Inferior parietal cortex (tissue), 1 donor: ENCODE data around the gene SOCS2.
A peak's percentile ranks its signal among the peaks of the same experiment; 100 is the strongest.

Source experiments
- DNase-seq: peaks from one replicate; pipeline ENCODE4 v3.0.0-alpha.2; 2016; ENCODE audit errors: extremely low spot score

Gene SOCS2

DNA sequence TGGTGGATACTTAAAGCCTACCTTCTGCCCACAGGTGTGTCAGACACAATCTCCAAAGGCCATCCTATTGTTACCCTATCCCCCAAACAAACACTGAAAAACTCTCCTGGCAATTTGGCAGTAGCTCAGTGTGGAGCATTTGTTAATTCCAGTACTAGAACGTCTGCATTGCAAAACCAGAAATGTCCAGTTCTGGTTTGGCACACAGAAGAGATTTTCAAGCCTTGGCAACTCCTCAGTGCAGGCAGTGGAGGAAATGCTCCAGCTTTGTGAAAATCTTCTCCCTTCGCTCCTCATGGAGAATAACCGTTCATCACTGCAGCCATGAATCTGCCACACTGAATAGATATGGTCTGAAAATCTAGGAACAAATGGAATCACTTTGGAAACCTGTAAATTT lies 5.3 kb upstream of the SOCS2 start:
- DNase-seq, result no peak

GRCh38 chr12:93568091-93568490 lies 4.4 kb upstream of the SOCS2 start:
- DNase-seq, result no peak

DNA sequence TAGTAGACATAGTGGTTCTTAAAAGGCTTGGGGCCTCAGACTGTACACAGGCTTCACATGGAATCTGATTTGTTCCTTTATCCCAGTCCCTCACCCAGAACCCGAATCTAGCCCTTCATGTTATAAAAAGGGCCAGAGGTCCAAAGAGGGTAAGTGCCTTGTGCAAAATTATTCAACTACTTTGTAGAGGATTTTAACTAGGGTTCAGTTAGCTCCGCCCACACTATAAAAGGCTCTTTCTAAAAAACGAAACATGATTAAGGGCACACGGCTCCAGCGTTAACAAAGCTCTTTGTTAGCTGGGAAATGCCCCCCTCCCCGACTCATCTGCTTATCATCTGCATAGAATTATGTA lies 3.2 kb upstream of the SOCS2 start:
- DNase-seq, result no peak

DNA sequence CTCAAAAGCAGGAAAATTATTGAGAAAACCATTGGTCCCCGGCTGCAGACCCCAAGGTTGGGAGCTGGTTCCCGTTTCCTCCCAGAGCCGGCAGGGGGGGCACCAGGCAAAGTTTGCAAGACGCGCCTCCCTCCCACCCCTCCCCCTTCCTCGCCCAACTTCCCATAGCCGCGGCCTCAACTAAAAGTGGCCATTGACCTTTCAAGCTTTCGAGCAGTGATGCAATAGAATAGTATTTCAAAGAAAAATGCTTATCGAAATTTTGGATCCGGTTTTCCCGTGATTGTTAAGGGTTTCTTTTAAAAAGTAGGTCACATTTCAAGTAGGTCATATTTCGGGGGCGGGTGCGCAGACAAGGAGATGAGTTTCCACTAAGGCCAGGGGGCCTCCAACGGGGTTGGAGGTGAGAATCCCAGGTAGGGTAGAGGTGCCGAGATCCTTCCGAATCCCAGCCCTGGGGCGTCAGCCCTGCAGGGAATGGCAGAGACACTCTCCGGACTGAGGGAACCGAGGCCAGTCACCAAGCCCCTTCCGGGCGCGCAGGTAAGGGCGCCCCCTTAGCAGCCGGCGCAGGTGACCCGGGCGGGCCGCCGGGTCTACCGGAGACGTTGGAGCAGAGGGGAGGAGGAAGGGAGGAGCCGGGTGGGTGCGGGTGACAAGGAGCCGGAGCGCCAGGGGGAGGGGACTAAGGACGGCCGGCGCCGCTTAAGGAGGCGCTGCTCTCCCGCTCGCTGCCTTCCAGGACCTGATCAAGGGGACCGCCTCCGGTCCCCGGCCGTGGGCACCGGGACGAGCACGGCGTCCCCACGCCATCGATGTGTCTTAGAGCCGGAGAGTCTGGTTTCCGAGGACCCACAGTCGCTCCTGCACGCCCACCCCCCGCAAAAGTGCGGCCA lies 2.6 kb upstream of the SOCS2 start:
- DNase-seq, result peak; percentile 73

GRCh38 chr12:93570552-93571364 lies 1.7 kb upstream of the SOCS2 start:
- peak; percentile 86 for DNase-seq

GRCh38 chr12:93571365-93571924 lies 1.0 kb upstream of the SOCS2 start:
- no peak for DNase-seq

DNA sequence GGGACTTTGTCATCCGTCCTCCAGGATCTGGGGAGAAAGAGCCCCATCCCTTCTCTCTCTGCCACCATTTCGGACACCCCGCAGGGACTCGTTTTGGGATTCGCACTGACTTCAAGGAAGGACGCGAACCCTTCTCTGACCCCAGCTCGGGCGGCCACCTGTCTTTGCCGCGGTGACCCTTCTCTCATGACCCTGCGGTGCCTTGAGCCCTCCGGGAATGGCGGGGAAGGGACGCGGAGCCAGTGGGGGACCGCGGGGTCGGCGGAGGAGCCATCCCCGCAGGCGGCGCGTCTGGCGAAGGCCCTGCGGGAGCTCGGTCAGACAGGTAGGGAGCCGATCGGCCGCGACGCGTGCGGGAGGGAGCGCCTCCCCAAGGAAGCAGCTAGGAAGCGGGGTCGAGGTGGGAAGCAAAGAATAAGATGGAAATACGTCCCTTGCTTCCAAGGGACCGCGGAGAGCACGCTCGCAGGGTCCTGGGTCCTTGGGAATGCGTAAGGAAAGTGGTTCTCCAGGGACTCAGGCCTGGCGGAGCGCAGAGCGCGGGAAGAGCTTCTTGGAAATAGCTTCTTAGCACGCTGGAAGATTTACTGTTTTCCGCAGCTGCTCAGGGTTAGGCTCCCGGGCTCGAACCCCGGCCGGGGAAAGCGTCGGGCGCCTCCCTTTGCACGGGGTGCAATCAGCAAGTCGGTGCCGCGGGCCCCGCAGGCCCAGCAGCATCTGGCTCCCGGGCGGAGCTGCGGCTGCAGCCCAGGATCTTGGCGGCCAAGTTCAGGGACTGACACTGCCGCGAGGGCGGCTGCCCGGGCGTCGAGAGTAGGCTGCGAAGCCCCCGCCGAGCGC lies 457 bp downstream of the SOCS2 start:
- DNase-seq, result no peak

DNA sequence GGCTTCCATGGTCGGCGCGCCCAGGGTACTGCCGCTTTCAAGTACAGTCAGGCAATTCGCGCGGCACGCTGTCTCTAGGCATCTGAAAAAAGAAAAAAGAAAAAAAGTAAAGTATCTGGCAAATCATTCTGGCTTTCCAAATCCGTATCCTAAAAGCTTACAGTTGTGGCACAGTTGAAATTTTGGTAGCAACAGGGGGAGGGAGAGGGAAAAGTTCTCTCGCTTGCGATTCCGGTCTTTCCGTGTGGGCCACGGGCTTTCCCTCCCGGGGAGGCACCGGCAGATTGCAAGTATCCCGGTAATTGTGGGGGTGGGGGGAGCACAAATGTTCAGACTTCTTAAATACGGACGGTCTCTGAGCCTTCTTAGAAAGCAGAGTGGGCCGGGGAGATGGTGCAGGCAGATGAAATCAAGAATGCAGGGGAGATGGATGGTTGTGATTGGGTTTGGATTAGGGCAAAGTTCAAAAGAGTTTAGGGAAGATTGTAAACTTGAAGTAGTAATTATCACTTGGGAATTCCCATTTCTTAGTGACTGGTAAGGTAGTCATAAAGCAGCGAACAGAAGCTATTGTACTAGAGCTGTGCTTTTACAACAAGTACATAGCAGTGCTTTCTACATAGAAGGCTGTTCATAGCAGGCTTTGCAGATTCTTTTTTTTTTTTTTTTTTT lies 1.2 kb downstream of the SOCS2 start:
- no peak for DNase-seq

GRCh38 chr12:93577222-93577621 lies 4.7 kb downstream of the SOCS2 start:
- DNase-seq, result no peak

GRCh38 chr12:93578221-93578620 lies 5.7 kb downstream of the SOCS2 start:
- no peak for DNase-seq

DNA sequence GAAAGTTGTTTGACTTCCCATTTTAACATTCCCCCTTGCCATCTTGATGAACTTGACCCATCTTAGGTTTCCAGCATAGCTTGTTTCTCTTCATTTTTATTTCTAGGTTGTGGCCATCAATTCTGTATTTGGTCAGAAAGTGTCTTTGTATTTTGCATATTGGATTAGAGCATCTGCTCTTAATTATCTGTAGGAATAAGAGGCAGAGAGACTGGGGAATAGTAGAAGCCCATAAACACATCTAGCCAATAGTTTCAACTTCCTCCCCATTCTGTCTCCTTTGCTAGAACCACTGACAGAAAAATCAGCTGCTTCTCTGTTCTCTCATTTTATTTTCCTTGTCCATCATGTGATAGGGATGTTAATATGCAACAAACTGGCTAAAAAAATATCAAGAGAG lies 8.2 kb downstream of the SOCS2 start:
- DNase-seq, result no peak

DNA sequence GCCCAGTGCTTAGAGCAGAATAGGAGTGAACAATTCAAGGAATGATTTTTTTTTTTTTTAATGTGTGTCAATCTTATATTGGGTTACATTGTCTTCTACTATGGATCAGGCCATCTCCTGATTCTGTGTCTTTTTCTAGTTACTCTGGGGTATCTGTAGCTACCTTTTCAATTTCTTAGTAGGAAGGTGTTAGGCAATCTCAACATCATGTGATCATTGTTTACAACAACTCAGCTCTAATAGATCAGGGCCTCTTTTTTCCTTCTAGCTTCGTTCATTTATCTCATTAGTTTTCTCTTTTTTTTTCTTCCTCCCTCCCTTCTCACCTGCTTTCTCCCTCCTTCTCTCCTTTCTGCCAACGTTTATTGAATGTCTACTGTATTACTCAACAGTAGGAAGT lies 8.9 kb downstream of the SOCS2 start:
- DNase-seq, result no peak

- no peak for DNase-seq
Observed at GRCh38 chr12:93582351-93582750, 9.9 kb downstream of the SOCS2 start.

DNA sequence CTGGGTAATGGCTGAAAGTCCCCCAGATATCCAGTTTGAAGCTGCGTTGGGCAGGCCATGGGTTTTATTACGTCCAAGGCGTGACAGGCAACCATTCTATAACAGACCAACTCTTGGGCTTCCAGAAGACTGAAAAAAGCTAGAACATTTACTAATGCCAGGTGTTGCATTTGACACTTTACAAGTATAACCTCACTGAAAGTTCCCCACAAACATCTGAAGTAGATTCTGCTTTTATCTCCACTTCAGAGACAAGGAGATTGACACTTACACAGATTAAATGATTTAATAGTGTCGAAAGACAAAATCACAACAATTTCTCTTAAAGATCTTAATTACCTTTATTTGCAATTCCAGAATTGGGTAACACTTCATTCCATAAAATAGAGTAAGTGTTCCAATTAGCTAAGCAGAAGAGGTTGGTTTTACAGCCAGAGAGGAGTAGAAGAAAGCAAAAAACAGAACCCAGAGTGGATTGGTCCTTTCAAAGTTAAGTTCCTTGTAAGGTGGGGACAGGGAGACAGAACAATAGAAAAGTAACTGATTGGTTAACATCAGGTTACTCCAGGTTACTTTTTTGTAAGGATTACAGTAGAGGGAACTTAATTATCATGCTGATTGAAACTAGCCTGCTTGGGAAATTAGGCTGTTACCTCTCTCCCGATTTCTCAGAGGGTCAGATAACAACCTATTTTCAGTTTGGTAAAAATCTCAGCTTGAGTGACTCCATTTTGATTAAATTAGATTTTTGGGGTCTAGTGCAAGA lies 11.3 kb downstream of the SOCS2 start:
- no peak for DNase-seq

DNA sequence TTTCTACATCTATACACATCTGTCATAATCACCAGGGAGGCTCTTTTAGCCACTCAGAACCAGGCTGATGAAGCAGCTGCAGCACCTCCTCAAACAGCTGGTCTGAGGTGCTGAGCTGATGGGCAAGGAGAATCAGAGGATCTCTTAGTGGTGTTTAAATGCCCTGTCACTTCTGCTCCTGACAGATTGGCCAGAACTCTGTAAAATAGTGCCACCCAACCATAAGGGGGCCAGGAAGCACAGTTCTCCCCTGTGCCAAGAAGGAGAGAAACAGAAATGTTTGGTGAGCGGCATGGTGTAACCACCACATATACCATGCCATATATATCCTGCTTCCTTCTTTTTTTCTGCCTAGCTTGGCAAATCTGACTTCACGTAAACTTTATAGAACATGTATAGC lies 12.8 kb downstream of the SOCS2 start:
- DNase-seq, result no peak

- DNase-seq, result no peak
Observed at GRCh38 chr12:93587611-93588010, 15.1 kb downstream of the SOCS2 start.

DNA sequence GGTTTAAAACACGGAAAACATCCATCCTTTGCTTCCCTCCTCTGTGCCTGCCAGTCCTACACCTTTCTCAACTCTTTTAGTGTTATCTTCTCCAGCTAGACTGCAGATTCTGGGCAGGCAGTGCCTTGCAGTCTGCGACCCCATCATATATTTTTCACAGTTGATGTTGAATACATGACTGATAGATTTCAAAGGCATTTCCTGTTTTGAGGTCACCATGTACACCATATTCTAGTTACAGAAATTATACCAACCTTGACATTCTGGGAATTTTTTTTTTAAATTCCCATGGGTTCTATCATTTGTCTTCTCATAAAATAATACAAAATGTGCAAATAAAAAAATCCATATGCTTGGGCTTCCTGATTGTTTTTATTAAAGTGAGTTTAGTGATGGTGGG lies 16.6 kb downstream of the SOCS2 start:
- no peak for DNase-seq

DNA sequence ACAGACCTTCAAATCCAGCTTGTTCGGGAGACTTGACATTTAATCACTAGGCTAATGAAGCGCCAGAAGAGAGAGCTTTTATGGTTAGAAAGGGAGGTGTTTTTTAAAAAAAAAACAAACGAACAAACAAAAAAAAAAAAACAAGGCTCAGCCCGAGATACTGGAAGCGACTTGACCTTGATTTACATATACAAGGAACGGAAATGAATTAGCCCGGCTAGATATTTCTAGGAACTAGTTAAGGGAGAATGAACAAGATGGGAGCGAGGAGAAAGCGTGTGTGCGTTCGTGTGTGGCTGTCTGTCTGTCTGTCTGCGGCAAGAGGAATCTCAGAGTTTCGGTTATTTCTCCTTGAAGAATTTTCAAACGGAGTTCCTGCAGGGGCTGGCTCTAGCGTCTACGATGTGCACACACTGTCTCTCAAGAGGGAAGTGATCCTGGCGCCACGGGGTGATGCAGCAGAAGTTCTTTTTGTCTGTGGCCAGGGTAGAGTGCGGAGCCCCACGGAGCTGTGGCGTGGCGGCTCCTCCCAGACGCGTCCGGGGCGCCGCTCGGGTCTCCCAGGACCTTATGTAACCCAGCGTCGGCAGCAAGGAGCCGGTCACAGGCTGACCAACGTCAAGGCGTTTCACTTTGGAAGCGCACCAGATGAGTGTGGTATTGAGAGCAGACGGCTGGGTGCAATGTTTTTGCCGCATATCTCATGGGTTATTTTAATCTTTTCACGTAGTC lies 18.8 kb downstream of the SOCS2 start:
- peak; percentile 64 for DNase-seq

DNA sequence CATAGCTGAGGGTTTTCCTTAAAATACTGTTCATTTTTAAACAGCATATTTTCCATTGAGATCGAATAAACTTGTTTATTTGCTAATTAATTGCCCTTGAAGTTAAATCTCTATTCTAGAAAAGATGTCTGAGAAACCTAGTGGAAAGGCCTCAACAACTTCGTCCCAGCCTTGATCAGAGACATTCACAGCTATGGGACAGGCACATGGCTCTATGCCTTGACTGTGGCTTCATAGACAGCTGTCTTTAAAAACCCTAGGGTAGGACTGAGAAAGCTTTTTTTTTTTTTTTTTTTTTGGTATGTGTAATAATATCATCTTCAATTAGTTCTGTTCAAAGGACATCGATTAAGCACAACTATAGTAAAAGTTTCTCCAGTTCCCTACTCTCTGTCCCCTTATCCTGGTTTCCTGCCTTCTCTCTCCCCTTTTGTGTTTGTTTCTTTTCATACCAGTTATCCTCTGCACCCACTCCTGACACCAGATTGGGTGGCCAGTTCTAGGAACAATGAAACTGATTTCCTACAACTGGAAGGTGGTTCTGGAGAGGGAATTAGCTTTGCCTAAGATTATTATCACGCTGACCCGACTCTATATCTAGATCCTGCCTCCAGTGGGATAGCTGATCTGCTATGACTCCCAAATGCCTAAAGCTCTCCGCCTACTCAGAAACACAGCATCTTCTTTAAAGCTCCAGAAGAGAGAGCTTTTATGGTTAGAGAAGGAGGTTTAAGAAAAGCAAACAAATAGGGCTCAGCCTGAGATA lies 20.3 kb downstream of the SOCS2 start:
- no peak for DNase-seq
